Fibroblast of villous mesenchyme (primary cell): ENCODE data around the gene SLAIN1. TPM values are rescaled to one million over a fixed set of nuclear protein-coding genes. Genes with fewer than 3 reads are reported as not detected.

Experiments used
- DNase-seq: peaks from one replicate; pipeline ENCODE4 v3.0.0-alpha.2; 2010; ENCODE audit warnings: low read depth
- H3K4me3 ChIP-seq: 2 replicates; pipeline ENCODE4 v1.5.1; 2011; ENCODE audit warnings: low read depth, mild to moderate bottlenecking, low read length
- total RNA-seq: library from RNA; depleted of rRNA; stranded (reverse); fragments of >200 nt; gene quantifications from 2 replicates; pipeline ENCODE4 v1.2.3, GENCODE V29; 2012
- TF ChIP-seq, protein P1 (sequence below): IDR thresholded peaks from 2 replicates; pipeline ENCODE4 v1.5.1; 2012; ENCODE audit warnings: low read depth, mild to moderate bottlenecking, low read length; ENCODE audit not compliant: insufficient read depth

The SLAIN1 gene
- total RNA-seq, 1 donor, result not detected

DNA sequence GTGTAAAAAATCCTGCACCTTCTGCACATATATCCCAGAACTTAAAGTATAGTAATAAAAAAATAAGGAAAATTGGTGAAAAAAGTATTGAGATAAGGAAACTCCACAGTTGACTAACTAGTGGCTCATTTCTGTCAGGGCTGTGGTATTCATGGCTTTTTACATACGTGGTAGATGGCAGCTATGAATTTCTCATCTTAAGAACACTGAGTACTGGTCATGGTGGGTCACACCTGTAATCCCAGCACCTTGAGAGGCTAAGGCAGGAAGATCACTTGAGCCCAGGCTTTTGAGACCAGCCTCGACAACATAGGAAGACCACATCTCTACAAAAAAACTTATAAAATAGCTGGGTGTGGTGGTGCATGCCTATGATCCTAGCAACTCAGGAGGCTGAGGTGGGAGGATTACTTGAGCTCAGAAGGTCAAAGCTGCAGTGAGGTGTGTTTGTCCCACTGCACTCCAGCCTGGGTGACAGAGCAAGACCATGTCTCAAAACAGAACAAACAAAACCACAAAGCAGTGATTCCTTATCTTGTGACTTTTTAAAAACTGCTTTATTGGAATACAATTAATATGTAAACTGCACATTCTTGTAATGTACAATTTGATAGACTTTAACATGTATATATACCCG lies 16.8 kb downstream of the SLAIN1 start:
- TF ChIP-seq, protein P1, sequence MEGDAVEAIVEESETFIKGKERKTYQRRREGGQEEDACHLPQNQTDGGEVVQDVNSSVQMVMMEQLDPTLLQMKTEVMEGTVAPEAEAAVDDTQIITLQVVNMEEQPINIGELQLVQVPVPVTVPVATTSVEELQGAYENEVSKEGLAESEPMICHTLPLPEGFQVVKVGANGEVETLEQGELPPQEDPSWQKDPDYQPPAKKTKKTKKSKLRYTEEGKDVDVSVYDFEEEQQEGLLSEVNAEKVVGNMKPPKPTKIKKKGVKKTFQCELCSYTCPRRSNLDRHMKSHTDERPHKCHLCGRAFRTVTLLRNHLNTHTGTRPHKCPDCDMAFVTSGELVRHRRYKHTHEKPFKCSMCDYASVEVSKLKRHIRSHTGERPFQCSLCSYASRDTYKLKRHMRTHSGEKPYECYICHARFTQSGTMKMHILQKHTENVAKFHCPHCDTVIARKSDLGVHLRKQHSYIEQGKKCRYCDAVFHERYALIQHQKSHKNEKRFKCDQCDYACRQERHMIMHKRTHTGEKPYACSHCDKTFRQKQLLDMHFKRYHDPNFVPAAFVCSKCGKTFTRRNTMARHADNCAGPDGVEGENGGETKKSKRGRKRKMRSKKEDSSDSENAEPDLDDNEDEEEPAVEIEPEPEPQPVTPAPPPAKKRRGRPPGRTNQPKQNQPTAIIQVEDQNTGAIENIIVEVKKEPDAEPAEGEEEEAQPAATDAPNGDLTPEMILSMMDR, result no peak
- DNase-seq, result no peak
- no peak overlapping the region for H3K4me3 ChIP-seq

DNA sequence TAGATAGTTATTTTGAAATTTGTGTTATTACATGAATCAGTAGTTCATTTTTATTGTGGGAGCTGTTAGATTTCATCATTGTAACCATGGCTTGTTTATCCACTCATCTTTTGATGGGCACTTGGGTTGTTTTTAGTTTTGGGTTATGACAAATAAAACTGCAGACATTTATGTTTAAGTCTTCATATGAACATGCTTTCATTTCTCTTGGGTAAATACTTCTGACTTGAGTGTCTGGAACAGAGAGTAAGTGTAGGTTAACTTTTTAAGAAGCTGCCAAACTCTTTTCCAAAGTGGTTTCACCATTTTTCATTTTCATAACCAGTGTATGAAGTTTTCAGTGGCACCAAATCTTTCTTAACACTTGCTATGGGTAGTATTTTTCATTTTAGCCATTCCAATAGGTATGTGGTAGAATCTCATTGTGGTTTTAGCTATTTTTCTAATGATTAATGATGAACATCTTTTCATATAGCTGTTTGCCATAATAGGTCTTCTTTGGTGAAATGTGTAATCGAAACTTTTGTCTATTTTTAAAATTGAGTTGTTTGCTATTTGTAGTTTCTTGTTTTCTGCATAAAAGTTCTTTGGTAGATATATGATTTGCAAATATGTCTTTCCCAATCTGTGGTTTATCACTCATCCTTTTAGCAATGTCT lies 17.9 kb downstream of the SLAIN1 start:
- TF ChIP-seq, protein P1, result no peak
- DNase-seq, result no peak

DNA sequence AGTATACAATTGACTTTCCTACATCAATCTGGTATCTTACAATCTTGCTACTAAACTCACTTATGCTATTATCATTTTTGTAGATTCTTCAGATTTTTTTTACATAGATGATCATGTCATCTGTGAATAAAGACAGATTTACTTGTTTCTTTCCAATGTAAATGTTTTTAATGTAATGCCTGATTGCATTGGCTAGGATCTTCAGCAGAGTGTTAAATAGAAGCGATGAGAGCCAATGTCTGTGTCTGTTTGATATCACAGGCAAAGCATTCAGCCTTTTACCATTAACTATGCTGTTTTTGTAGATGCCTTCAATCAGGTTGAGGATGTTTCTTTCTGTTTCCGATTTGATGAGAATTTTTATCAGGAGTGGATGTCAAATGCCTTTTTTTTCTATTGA lies 19.2 kb downstream of the SLAIN1 start:
- H3K4me3 ChIP-seq, result no peak overlapping the region
- TF ChIP-seq, protein P1, result no peak
- DNase-seq, result no peak

More for the DNA sequence above, 17.9 kb downstream of the SLAIN1 start:
- no peak overlapping the region for H3K4me3 ChIP-seq

DNA sequence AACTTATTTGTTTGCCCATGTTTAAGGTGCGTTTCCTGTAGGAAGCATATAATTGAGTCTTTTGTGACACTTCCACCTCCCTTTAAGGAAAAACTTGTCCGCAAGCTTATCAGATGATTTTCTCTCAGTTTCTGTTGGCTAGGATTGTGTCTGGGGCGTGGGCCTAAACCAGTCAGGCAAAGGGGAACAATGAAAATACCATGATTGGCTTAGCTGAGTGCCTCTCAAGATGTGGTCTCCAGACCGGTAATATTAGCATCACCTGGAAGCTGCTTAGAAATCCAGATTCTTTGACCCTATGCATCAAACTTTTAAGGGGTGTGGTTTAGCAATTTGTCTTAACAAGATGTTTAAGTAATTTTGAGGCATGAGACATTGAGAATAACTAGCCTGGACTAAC lies 20.0 kb downstream of the SLAIN1 start:
- no peak overlapping the region for H3K4me3 ChIP-seq
- DNase-seq, result no peak
- TF ChIP-seq, protein P1, result no peak

DNA sequence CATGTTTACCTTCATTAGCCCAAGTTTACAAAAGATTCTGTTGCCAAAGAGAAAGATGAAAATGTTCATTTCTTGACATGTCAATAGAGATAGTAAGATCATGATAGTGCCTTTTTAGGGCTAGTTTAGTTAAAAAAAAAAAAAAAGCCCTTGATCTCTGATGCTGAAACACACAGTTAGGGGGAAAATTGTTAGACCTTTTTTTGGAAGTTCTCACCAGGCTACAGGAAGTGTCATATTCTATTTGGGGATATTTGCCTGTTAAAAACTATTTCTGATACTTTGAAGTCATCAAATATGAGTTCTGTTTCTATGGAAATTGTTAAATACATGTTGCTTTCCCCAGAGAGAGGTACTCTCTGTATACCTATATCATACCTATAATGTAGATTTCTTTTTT lies 21.6 kb downstream of the SLAIN1 start:
- H3K4me3 ChIP-seq, result no peak overlapping the region
- no peak for DNase-seq
- TF ChIP-seq, protein P1, result no peak

DNA sequence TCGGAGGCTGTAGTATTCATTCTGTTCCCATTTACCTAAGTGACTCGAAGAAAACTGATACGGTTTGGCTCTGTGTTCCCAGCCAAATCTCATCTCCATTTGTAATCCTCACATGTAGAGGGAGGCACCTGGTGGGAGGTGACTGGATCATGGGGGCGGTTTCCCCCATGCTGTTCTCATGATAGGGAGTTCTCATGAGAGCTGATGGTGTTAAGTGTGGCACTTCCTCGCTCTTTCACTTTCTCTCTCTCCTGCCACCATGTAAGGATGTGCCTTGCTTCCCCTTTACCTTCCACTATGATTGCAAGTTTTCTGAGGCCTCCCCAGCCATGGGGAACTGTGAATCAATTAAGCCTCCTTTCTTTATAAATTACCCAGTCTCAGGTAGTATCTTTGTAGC lies 23.5 kb downstream of the SLAIN1 start:
- no peak for DNase-seq
- H3K4me3 ChIP-seq, result no peak overlapping the region
- TF ChIP-seq, protein P1, result no peak
